GM10266 (cell line): Measurements from ENCODE around the gene VPS72.
"Not testable (repeated sequence)": the region's sequence is repeated elsewhere in the genome, so short reads cannot be mapped to it uniquely, and the experiment has no call there.

ENCODE experiments used
- DNase-seq: peaks from one replicate; pipeline ENCODE4 v3.0.0; 2012; ENCODE audit errors: extremely low spot score
- CTCF ChIP-seq: IDR thresholded peaks from 2 replicates; pipeline ENCODE4 v1.5.1; 2012; ENCODE audit warnings: mild to moderate bottlenecking, low read depth; ENCODE audit not compliant: control insufficient read depth, insufficient read depth; ENCODE audit errors: missing control alignments

Gene VPS72

GRCh38 chr1:151193856-151194255 lies 3.9 kb upstream of the VPS72 start:
- DNase-seq: no peak
- no peak for TF ChIP-seq CTCF

- DNase-seq: no peak
- TF ChIP-seq CTCF: no peak
Observed at GRCh38 chr1:151193304-151193703, 3.3 kb upstream of the VPS72 start.

GRCh38 chr1:151192047-151192446 lies 2.0 kb upstream of the VPS72 start:
- no peak for TF ChIP-seq CTCF
- no peak for DNase-seq

- DNase-seq: not testable (repeated sequence)
Observed at GRCh38 chr1:151188667-151189066, 1.3 kb downstream of the VPS72 start.

- DNase-seq: no peak
Observed at GRCh38 chr1:151187205-151187604, 2.8 kb downstream of the VPS72 start.

GRCh38 chr1:151184211-151184610 lies 5.8 kb downstream of the VPS72 start:
- TF ChIP-seq CTCF: no peak
- no peak for DNase-seq

More at GRCh38 chr1:151187205-151187604, 2.8 kb downstream of the VPS72 start:
- no peak for TF ChIP-seq CTCF

- TF ChIP-seq CTCF: no peak
- no peak for DNase-seq
Observed at GRCh38 chr1:151176514-151177045, 13.4 kb downstream of the VPS72 start.

- peak; percentile 31 for TF ChIP-seq CTCF
- DNase-seq: no peak
Observed at GRCh38 chr1:151175863-151176262, 14.1 kb downstream of the VPS72 start, which contains the start of gene TMOD4. Gene TMOD4 (minus strand): TSS chr1:151175981. CDS start chr1:151174875, 1,106 bp downstream.
